Vagina (tissue), 2 donors: Measurements from ENCODE around the gene LMOD2.

Source experiments
- CTCF ChIP-seq, 3 experiments: fragments of 450-650 bp in 2 of 3; fragments of 200-600 bp in 1 of 3; sonication (generic) in 1 of 3; IDR thresholded peaks; one replicate each; pipeline ENCODE4 v1.5.1; 2017 to 2019; ENCODE audit warnings: antibody characterized with exemption in 3 of 3, mild to moderate bottlenecking in 2 of 3, moderate library complexity in 2 of 3
- POLR2AphosphoS5 ChIP-seq, 2 donors: sonication (generic); formaldehyde crosslinking; IDR thresholded peaks; one replicate each; pipeline ENCODE4 v1.9.0; 2017; ENCODE audit warnings: antibody characterized with exemption in 2 of 2, mild to moderate bottlenecking in 2 of 2, low read depth in 1 of 2; ENCODE audit not compliant: insufficient read depth in 1 of 2

DNA sequence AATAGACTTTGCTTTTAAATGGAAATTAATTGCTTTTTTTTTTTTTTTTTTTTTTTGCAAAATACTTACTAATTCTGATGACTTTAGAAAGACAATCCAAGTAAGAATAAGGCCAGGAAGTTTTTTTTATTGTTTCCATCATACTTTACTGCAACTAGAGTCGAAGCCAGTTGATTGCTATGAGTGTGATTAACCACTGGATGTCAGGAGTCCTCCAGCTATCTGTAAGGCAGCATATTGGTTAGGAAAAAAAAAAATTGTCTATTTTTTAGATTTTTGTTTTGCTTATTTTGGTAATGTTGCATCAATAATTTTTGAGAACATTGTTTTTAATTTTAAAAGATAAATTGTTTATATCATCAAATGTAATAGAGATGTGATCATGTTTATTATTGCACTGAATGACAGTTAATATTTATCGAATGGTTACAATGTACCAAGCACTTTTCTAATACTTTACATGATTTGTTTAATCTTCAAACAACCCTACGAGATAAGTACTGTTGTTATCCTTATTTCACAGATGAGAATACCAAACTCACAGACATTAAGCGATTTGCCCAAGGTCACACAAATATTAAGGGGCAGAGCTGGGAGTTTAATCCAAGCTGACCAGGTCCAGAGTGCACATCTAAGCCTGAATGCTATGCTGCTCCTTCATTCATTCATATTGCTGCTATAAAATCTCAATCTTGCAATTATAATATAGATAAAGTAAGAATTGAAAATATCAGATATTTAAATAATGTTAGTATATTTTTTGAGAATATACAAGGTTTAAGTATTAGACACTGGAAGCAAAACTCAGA is 19.9 kb upstream of the LMOD2 start:
- TF ChIP-seq POLR2AphosphoS5 (IDR thresholded peaks at IDR 0.05; ENCODE audit: insufficient read depth in 1 of 2, low read depth in 1 of 2) = no peak
- TF ChIP-seq CTCF (IDR thresholded peaks at IDR 0.05) = peak in 2 of 3 experiments; percentile 26 to 36
